GM12891 (cell line): ENCODE data around the gene SPTA1.

Experiments used
- PAX5 ChIP-seq: IDR thresholded peaks from 2 replicates; pipeline ENCODE4 v1.6.1; 2011; ENCODE audit warnings: low read length, moderate library complexity, mild to moderate bottlenecking; ENCODE audit not compliant: insufficient read depth, severe bottlenecking
- POLR2A ChIP-seq: IDR thresholded peaks from 2 replicates; pipeline ENCODE4 v1.6.1; 2011; ENCODE audit warnings: low read depth, low read length, control low read depth
- POLR2AphosphoS5 ChIP-seq: IDR thresholded peaks from 2 replicates; pipeline ENCODE4 v1.6.1; 2011; ENCODE audit warnings: low read depth, low read length, control low read depth
- SPI1 ChIP-seq: IDR thresholded peaks from 2 replicates; pipeline ENCODE4 v1.6.1; 2011; ENCODE audit warnings: low read depth, low read length, control low read depth
- TAF1 ChIP-seq: IDR thresholded peaks from 2 replicates; pipeline ENCODE4 v1.6.1; 2011; ENCODE audit warnings: low read depth, low read length, control low read depth

GRCh38 chr1:158649052-158649451, 37.5 kb downstream of the SPTA1 start:
- TF ChIP-seq POLR2A (no peak), POLR2AphosphoS5 (no peak), SPI1 (no peak), TAF1 (no peak), PAX5 (no peak)
